Mesendoderm (in vitro differentiated cells): ENCODE measurements around the gene GAA.
A peak's percentile ranks its signal among the peaks of the same experiment; 100 is the strongest.

Experiments
- DNase-seq: peaks from one replicate; pipeline ENCODE4 v3.0.0; 2013
- H2AK5ac ChIP-seq: 2 replicates; pipeline ENCODE4 v1.6.1; 2013; ENCODE audit warnings: low read length, inconsistent platforms
- H2BK120ac ChIP-seq: 2 replicates; pipeline ENCODE4 v1.6.1; 2013; ENCODE audit warnings: low read depth, mild to moderate bottlenecking, low read length, moderate library complexity, mixed read lengths
- H2BK15ac ChIP-seq: replicated peaks from 2 replicates; pipeline ENCODE4 v1.6.1; 2013; ENCODE audit warnings: low read depth, mild to moderate bottlenecking, moderate library complexity
- H2BK5ac ChIP-seq: 2 replicates; pipeline ENCODE4 v1.6.1; 2013; ENCODE audit warnings: low read length, inconsistent platforms
- H3K18ac ChIP-seq: 2 replicates; pipeline ENCODE4 v1.6.1; 2013; ENCODE audit warnings: mild to moderate bottlenecking, low read length, mixed read lengths
- H3K23ac ChIP-seq: one replicate; pipeline ENCODE4 v1.6.1; 2013; ENCODE audit warnings: low read length
- H3K27ac ChIP-seq: 2 replicates; pipeline ENCODE4 v1.5.1; 2013; ENCODE audit warnings: low read depth, mild to moderate bottlenecking, inconsistent platforms, low read length, moderate library complexity
- H3K27me3 ChIP-seq: 2 replicates; pipeline ENCODE4 v1.6.1; 2013; ENCODE audit warnings: low read length, control low read depth, mild to moderate bottlenecking, inconsistent platforms; ENCODE audit not compliant: insufficient read depth, poor library complexity
- H3K36me3 ChIP-seq: 2 replicates; pipeline ENCODE4 v1.6.1; 2013; ENCODE audit warnings: low read length, inconsistent platforms; ENCODE audit not compliant: control insufficient read depth, insufficient read depth
- H3K4ac ChIP-seq: one replicate; pipeline ENCODE4 v1.6.1; 2013; ENCODE audit warnings: low read depth, mild to moderate bottlenecking, low read length, moderate library complexity
- H3K4me1 ChIP-seq: 2 replicates; pipeline ENCODE4 v1.6.1; 2013; ENCODE audit warnings: low read depth, low read length, inconsistent platforms; ENCODE audit not compliant: control insufficient read depth
- H3K4me2 ChIP-seq: 2 replicates; pipeline ENCODE4 v1.6.1; 2013; ENCODE audit warnings: low read length
- H3K4me3 ChIP-seq: 2 replicates; pipeline ENCODE4 v1.5.1; 2013; ENCODE audit warnings: mild to moderate bottlenecking, low read length
- H3K56ac ChIP-seq: one replicate; pipeline ENCODE4 v1.6.1; 2013; ENCODE audit warnings: low read length
- H3K79me1 ChIP-seq: 2 replicates; pipeline ENCODE4 v1.6.1; 2013; ENCODE audit warnings: low read length, inconsistent platforms
- H3K79me2 ChIP-seq: 2 replicates; pipeline ENCODE4 v1.6.1; 2013; ENCODE audit warnings: mild to moderate bottlenecking, low read length; ENCODE audit not compliant: control insufficient read depth, insufficient read depth
- H3K9ac ChIP-seq: 2 replicates; pipeline ENCODE4 v1.6.1; 2013; ENCODE audit warnings: low read length, inconsistent platforms
- H4K5ac ChIP-seq: one replicate; pipeline ENCODE4 v1.6.1; 2013; ENCODE audit warnings: low read length
- H4K8ac ChIP-seq: one replicate; pipeline ENCODE4 v1.6.1; 2013; ENCODE audit warnings: low read depth, mild to moderate bottlenecking, control low read depth, low read length, moderate library complexity
- WGBS: extraction: QIAGEN DNeasy Blood & Tissue Kit; methylation state at CpG from one replicate; pipeline ENCODE4 v1.1.7; 2013; ENCODE audit warnings: low lambda C conversion rate, missing lambda C conversion rate; ENCODE audit not compliant: insufficient coverage; ENCODE audit errors: extremely low coverage; 5-methylcytosine and 5-hydroxymethylcytosine counted together

GAA gene

DNA sequence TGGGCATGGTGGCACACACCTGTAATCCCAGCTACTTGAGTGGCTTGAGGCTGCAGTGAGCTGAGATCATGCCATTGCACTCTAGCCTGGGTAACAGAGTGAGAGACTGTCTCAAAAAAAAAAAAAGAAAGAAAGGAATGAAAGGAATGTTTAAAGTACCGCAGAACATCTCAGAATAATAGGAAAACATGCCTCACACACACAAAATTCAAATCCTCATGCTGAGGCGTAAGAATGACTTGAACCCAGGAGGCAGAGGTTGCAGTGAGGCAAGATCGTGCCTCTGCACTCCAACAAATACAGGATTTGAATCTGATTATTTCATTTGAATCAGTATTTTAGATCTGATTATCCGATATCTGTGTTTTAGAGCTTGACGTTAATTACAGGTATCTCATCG is 21.3 kb upstream of the GAA start:
- peak; percentile 60 for DNase-seq
- no peak overlapping the region for H3K4ac ChIP-seq
- WGBS: no CpG with 5 or more reads among the region's 6 CpGs

GRCh38 chr17:80081596-80081995 is 19.8 kb upstream of the GAA start:
- Histone ChIP-seq H4K8ac (no peak overlapping the region), H3K27me3 (no peaks in the 10 kb centered on the region), H3K36me3 (no peaks in the 10 kb centered on the region), H3K23ac (no peak overlapping the region), H4K5ac (no peak overlapping the region), H3K4me2 (no peak overlapping the region), H3K18ac (no peak overlapping the region), H3K9ac (no peak overlapping the region), H3K56ac (no peak overlapping the region), H3K79me2 (no peaks in the 10 kb centered on the region), H3K79me1 (no peaks in the 10 kb centered on the region), H3K4me1 (no peaks in the 10 kb centered on the region), H3K27ac (no peak overlapping the region), H2BK120ac (no peak overlapping the region), H3K4me3 (no peak overlapping the region), H2AK5ac (no peak overlapping the region), H3K4ac (no peak overlapping the region), H2BK15ac (no peak overlapping the region), H2BK5ac (no peak overlapping the region)
- WGBS: no CpG with 5 or more reads among the region's 14 CpGs
- no peak for DNase-seq

More for the DNA sequence above, 21.3 kb upstream of the GAA start:
- Histone ChIP-seq H3K79me1 (no peaks in the 10 kb centered on the region), H2AK5ac (no peak overlapping the region), H3K27me3 (no peaks in the 10 kb centered on the region), H3K27ac (no peak overlapping the region), H2BK5ac (no peak overlapping the region), H3K4me3 (no peak overlapping the region), H3K36me3 (no peaks in the 10 kb centered on the region), H3K4me2 (no peak overlapping the region), H2BK120ac (no peak overlapping the region), H2BK15ac (no peak overlapping the region), H4K8ac (no peak overlapping the region), H3K18ac (no peak overlapping the region), H3K4me1 (no peaks in the 10 kb centered on the region), H3K9ac (no peak overlapping the region), H3K23ac (no peak overlapping the region), H3K56ac (no peak overlapping the region), H4K5ac (no peak overlapping the region), H3K79me2 (no peaks in the 10 kb centered on the region)

- H3K4ac ChIP-seq: no peak overlapping the region
- no peak overlapping the region for H3K9ac ChIP-seq
- no peak overlapping the region for H3K56ac ChIP-seq
- H3K27me3 ChIP-seq: no peaks in the 10 kb centered on the region
- H2BK5ac ChIP-seq: no peak overlapping the region
- no peaks in the 10 kb centered on the region for H3K79me2 ChIP-seq
- H2AK5ac ChIP-seq: no peak overlapping the region
- no peak overlapping the region for H3K18ac ChIP-seq
- no CpG with 5 or more reads among the region's 20 CpGs for WGBS
- no peak overlapping the region for H3K4me3 ChIP-seq
- no peak overlapping the region for H3K4me2 ChIP-seq
- H3K27ac ChIP-seq: no peak overlapping the region
- no peak overlapping the region for H2BK120ac ChIP-seq
- H3K36me3 ChIP-seq: no peaks in the 10 kb centered on the region
- no peak overlapping the region for H3K23ac ChIP-seq
- peak; percentile 81 for DNase-seq
- no peak overlapping the region for H4K5ac ChIP-seq
- H4K8ac ChIP-seq: no peak overlapping the region
- no peak overlapping the region for H2BK15ac ChIP-seq
- H3K79me1 ChIP-seq: no peaks in the 10 kb centered on the region
- no peaks in the 10 kb centered on the region for H3K4me1 ChIP-seq
Observed at GRCh38 chr17:80082403-80083135, 18.8 kb upstream of the GAA start.

DNA sequence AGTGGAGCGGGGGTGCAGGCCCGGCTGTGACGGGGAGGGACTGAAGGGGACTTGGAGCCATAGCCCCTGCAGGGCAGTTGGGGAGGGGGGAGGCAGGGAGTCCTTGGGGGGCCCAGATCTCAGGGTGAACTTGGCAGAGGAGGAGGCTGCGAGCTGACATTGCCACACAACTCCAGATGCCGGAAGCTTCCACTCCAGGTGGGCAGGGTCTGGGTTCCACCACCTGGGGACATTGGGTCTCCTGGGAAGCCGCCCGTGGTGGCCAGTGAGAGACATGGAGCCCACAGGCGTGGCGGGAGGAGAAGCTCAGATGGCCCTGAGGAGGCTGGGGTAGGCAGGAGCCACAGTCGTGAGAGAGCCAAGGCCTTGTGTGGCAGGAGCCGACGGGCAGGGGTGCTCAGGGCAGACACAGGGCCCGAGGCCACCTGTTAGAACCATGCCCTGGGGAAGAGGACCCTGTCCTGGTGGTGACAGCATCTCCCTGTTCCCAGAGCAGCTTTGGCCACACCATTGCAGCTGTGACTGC is 18.2 kb upstream of the GAA start:
- Histone ChIP-seq H3K79me1 (no peaks in the 10 kb centered on the region), H3K36me3 (no peaks in the 10 kb centered on the region), H3K27ac (no peak overlapping the region), H3K18ac (no peak overlapping the region), H4K8ac (no peak overlapping the region), H3K4me2 (no peak overlapping the region), H2BK15ac (no peak overlapping the region), H4K5ac (no peak overlapping the region), H3K79me2 (no peaks in the 10 kb centered on the region), H2BK120ac (no peak overlapping the region), H3K56ac (no peak overlapping the region), H3K4ac (no peak overlapping the region), H2AK5ac (no peak overlapping the region), H3K27me3 (no peaks in the 10 kb centered on the region), H2BK5ac (no peak overlapping the region), H3K4me3 (no peak overlapping the region), H3K9ac (no peak overlapping the region), H3K23ac (no peak overlapping the region), H3K4me1 (no peaks in the 10 kb centered on the region)
- WGBS: no CpG with 5 or more reads among the region's 13 CpGs
- DNase-seq: no peak

DNA sequence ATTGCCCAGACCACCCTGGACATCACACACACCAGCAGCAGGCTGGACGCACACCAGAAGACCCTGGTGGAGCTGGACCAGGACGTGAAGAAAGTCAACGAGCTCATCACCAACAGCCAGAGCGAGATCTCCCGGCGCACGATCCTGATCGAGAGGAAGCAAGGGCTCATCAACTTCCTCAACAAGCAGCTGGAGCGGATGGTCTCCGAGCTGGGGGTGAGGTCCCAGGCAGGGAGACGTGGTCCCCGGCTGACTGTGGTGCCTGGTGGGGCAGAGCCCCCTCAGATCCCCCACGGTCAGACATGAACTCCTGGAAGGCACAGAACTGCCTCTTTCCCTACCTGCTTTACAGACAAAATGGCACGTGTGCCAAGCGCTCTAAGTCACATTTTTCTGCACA is 16.6 kb upstream of the GAA start:
- H3K4ac ChIP-seq: no peak overlapping the region
- no peak overlapping the region for H4K5ac ChIP-seq
- H2BK5ac ChIP-seq: no peak overlapping the region
- H2BK120ac ChIP-seq: no peak overlapping the region
- H4K8ac ChIP-seq: no peak overlapping the region
- H3K27me3 ChIP-seq: no peaks in the 10 kb centered on the region
- no CpG with 5 or more reads among the region's 15 CpGs for WGBS
- H3K36me3 ChIP-seq: no peaks in the 10 kb centered on the region
- H3K4me2 ChIP-seq: no peak overlapping the region
- no peaks in the 10 kb centered on the region for H3K4me1 ChIP-seq
- no peak for DNase-seq
- no peaks in the 10 kb centered on the region for H3K79me1 ChIP-seq
- H3K79me2 ChIP-seq: no peaks in the 10 kb centered on the region
- no peak overlapping the region for H2AK5ac ChIP-seq
- no peak overlapping the region for H3K23ac ChIP-seq
- H3K4me3 ChIP-seq: no peak overlapping the region
- H2BK15ac ChIP-seq: no peak overlapping the region
- no peak overlapping the region for H3K27ac ChIP-seq
- no peak overlapping the region for H3K56ac ChIP-seq
- H3K9ac ChIP-seq: no peak overlapping the region
- no peak overlapping the region for H3K18ac ChIP-seq

GRCh38 chr17:80086081-80086480 is 15.3 kb upstream of the GAA start:
- Histone ChIP-seq H3K36me3 (no peaks in the 10 kb centered on the region), H2AK5ac (no peak overlapping the region), H3K27ac (no peak overlapping the region), H2BK15ac (no peak overlapping the region), H3K23ac (no peak overlapping the region), H3K27me3 (no peaks in the 10 kb centered on the region), H3K9ac (no peak overlapping the region), H2BK120ac (no peak overlapping the region), H3K18ac (no peak overlapping the region), H3K4me3 (no peak overlapping the region), H3K4me1 (no peaks in the 10 kb centered on the region), H3K56ac (no peak overlapping the region), H3K4me2 (no peak overlapping the region), H4K5ac (no peak overlapping the region), H2BK5ac (no peak overlapping the region), H3K79me1 (no peaks in the 10 kb centered on the region), H3K79me2 (no peaks in the 10 kb centered on the region), H4K8ac (no peak overlapping the region), H3K4ac (no peak overlapping the region)
- no CpG with 5 or more reads among the region's 17 CpGs for WGBS
- no peak for DNase-seq
